Astrocyte (in vitro differentiated cells and primary cell): ENCODE results near the gene TSPAN14. TPM values are rescaled to one million over a fixed set of nuclear protein-coding genes. Genes with fewer than 3 reads are reported as not detected.

Experiments used
- DNase-seq: peaks from one replicate; pipeline ENCODE4 v3.0.0-alpha.2; 2010; ENCODE audit warnings: low read depth
- FAIRE-seq: peaks from 2 replicates; lab custom pipeline; 2011; peaks lifted over from hg19 to GRCh38; lab: Jason Lieb, UNC
- H2AFZ ChIP-seq: 2 replicates; pipeline ENCODE4 v1.6.0; 2012; ENCODE audit warnings: low read depth, low read length, inconsistent platforms
- H3K27ac ChIP-seq: 2 replicates; pipeline ENCODE4 v1.5.1; 2011; ENCODE audit warnings: low read depth, low read length, inconsistent platforms
- H3K27me3 ChIP-seq: 2 replicates; pipeline ENCODE4 v1.6.0; 2011; ENCODE audit warnings: low read length, inconsistent platforms; ENCODE audit not compliant: insufficient read depth
- H3K36me3 ChIP-seq: 2 replicates; pipeline ENCODE4 v1.5.1; 2011; ENCODE audit warnings: low read length, inconsistent platforms; ENCODE audit not compliant: insufficient read depth
- H3K4me1 ChIP-seq: 2 replicates; pipeline ENCODE4 v1.5.1; 2011; ENCODE audit warnings: low read length, inconsistent platforms; ENCODE audit not compliant: insufficient read depth
- H3K4me2 ChIP-seq: 2 replicates; pipeline ENCODE4 v1.6.0; 2012; ENCODE audit warnings: low read length, inconsistent platforms
- H3K4me3 ChIP-seq: 2 replicates; pipeline ENCODE4 v1.5.1; 2011; ENCODE audit warnings: low read depth, mild to moderate bottlenecking, low read length, inconsistent platforms; ENCODE audit not compliant: insufficient read depth
- H3K79me2 ChIP-seq: 2 replicates; pipeline ENCODE4 v1.6.0; 2012; ENCODE audit warnings: mild to moderate bottlenecking, low read length, inconsistent platforms; ENCODE audit not compliant: insufficient read depth
- H3K9ac ChIP-seq: 2 replicates; pipeline ENCODE4 v1.6.0; 2012; ENCODE audit warnings: mild to moderate bottlenecking, low read length, inconsistent platforms
- H3K9me3 ChIP-seq: 2 replicates; pipeline ENCODE4 v1.5.1; 2012; ENCODE audit warnings: low read depth, mild to moderate bottlenecking, low read length, inconsistent platforms; ENCODE audit not compliant: insufficient read depth
- H4K20me1 ChIP-seq: 2 replicates; pipeline ENCODE4 v1.6.0; 2012; ENCODE audit warnings: low read length, inconsistent platforms; ENCODE audit not compliant: insufficient read depth
- H3K27ac Mint-ChIP-seq: one replicate; pipeline ENCODE4 v1.8.0; 2021; ENCODE audit warnings: mild to moderate bottlenecking, mixed read lengths; ENCODE audit not compliant: unreplicated experiment
- H3K27me3 Mint-ChIP-seq: one replicate; pipeline ENCODE4 v1.8.0; 2021; ENCODE audit warnings: low read depth, mixed read lengths; ENCODE audit not compliant: unreplicated experiment
- H3K36me3 Mint-ChIP-seq: one replicate; pipeline ENCODE4 v1.8.0; 2021; ENCODE audit warnings: low read depth, mixed read lengths; ENCODE audit not compliant: unreplicated experiment
- H3K4me1 Mint-ChIP-seq: one replicate; pipeline ENCODE4 v1.8.0; 2021; ENCODE audit warnings: low read depth, mixed read lengths; ENCODE audit not compliant: unreplicated experiment
- H3K4me3 Mint-ChIP-seq: one replicate; pipeline ENCODE4 v1.8.0; 2021; ENCODE audit warnings: mild to moderate bottlenecking, moderate library complexity, mixed read lengths; ENCODE audit not compliant: unreplicated experiment
- H3K9me3 Mint-ChIP-seq: one replicate; pipeline ENCODE4 v1.8.0; 2021; ENCODE audit warnings: mild to moderate bottlenecking, mixed read lengths; ENCODE audit not compliant: unreplicated experiment
- EZH2 ChIP-seq: IDR thresholded peaks from 2 replicates; pipeline ENCODE4 v1.6.1; 2012; ENCODE audit warnings: mild to moderate bottlenecking, low read length, inconsistent platforms; ENCODE audit not compliant: insufficient read depth
- total RNA-seq: library from RNA; stranded (reverse); gene quantifications from 2 replicates; pipeline ENCODE4 v1.2.1, GENCODE V29; 2021
- TF ChIP-seq, protein P1 (sequence below): IDR thresholded peaks from 2 replicates; pipeline ENCODE4 v1.5.1; 2011; ENCODE audit warnings: low read depth, mild to moderate bottlenecking, inconsistent platforms, low read length, moderate library complexity; ENCODE audit not compliant: insufficient read depth

TSPAN14 gene
- total RNA-seq, 1 donor from 2014 or later, result 140 TPM

DNA sequence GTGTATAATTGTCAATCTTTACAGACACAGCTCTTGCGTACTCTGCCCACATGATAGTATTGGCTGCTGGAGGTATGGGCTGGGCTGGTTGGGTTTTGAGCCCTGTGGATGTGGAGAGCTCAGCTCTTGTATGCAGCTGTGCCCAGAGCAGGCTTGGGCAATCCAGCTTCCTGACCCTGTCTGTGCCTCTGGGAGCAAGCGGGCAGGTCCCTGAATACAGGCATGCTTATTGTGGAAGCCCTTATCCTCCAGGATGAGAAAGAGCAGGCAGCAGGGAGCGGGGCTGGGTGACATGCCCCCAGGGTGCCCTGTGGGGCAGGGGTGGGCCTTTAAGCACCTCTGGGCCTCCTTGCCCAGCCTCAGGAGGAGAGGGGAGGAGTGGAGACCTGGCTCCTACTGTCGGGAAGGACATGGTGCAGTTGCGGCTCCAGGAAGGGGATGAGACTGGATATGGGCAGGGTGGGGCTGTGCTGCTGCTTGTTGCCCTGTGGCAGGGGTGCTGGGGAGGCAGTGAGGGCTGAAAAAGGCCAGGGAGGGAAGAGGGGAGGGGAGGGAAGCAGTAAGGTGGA, 50.9 kb downstream of the TSPAN14 start:
- Histone ChIP-seq H3K79me2 (peaks cover 70% of the 10 kb centered on the region), H4K20me1 (no peaks in the 10 kb centered on the region), H3K9me3 (no peaks in the 10 kb centered on the region), H3K9ac (peak overlapping the region; percentile 79), H3K27ac (peak overlapping the region; percentile 96), H2AFZ (no peak overlapping the region), H3K4me1 (peaks cover 88% of the 10 kb centered on the region), H3K27me3 (no peaks in the 10 kb centered on the region), H3K4me2 (peak overlapping the region; percentile 45), H3K36me3 (no peaks in the 10 kb centered on the region), H3K4me3 (no peak overlapping the region)
- no peaks in the 10 kb centered on the region for H3K9me3 Mint-ChIP-seq
- H3K36me3 Mint-ChIP-seq, result peaks cover 27% of the 10 kb centered on the region
- FAIRE-seq, result no peak
- TF ChIP-seq, protein P1, sequence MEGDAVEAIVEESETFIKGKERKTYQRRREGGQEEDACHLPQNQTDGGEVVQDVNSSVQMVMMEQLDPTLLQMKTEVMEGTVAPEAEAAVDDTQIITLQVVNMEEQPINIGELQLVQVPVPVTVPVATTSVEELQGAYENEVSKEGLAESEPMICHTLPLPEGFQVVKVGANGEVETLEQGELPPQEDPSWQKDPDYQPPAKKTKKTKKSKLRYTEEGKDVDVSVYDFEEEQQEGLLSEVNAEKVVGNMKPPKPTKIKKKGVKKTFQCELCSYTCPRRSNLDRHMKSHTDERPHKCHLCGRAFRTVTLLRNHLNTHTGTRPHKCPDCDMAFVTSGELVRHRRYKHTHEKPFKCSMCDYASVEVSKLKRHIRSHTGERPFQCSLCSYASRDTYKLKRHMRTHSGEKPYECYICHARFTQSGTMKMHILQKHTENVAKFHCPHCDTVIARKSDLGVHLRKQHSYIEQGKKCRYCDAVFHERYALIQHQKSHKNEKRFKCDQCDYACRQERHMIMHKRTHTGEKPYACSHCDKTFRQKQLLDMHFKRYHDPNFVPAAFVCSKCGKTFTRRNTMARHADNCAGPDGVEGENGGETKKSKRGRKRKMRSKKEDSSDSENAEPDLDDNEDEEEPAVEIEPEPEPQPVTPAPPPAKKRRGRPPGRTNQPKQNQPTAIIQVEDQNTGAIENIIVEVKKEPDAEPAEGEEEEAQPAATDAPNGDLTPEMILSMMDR, result no peak
- TF ChIP-seq EZH2, result no peak
- DNase-seq, result no peak
- H3K27me3 Mint-ChIP-seq, result no peaks in the 10 kb centered on the region
- peak overlapping the region; percentile 42 for H3K4me3 Mint-ChIP-seq
- peak overlapping the region; percentile 99 for H3K27ac Mint-ChIP-seq
- peaks cover 85% of the 10 kb centered on the region for H3K4me1 Mint-ChIP-seq

DNA sequence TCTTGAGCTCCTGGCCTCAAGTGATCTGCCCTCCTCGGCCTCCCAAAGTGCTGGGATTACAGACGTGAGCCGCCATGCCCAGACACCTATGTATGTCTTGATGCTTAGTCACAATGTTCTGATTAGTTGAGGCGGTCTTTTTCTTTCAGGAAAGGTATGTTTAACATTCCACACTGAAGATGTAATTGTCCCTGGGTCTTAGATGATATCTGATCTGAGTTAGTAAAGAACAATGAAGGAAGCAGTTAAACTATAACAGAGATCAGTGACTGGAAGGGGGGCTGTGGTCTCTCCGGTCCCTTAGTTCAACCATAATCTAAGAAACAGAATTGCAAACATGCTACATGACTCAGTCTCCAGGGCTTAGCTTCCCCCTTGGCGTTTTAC, 52.1 kb downstream of the TSPAN14 start:
- peak overlapping the region; percentile 45 for H3K4me2 ChIP-seq
- peaks cover 82% of the 10 kb centered on the region for H3K4me1 ChIP-seq
- TF ChIP-seq, protein P1, result no peak
- TF ChIP-seq EZH2, result no peak
- H3K36me3 ChIP-seq, result peaks cover 4% of the 10 kb centered on the region
- H3K79me2 ChIP-seq, result peaks cover 62% of the 10 kb centered on the region
- H3K9me3 Mint-ChIP-seq, result no peaks in the 10 kb centered on the region
- FAIRE-seq (peak; percentile 72), DNase-seq (peak; percentile 91)
- no peaks in the 10 kb centered on the region for H4K20me1 ChIP-seq
- peak overlapping the region; percentile 79 for H3K9ac ChIP-seq
- H3K9me3 ChIP-seq, result no peaks in the 10 kb centered on the region
- H3K36me3 Mint-ChIP-seq, result peaks cover 32% of the 10 kb centered on the region
- H3K27ac ChIP-seq, result peak overlapping the region; percentile 96
- H2AFZ ChIP-seq, result no peak overlapping the region
- peak overlapping the region; percentile 99 for H3K27ac Mint-ChIP-seq
- no peak overlapping the region for H3K4me3 ChIP-seq
- peaks cover 83% of the 10 kb centered on the region for H3K4me1 Mint-ChIP-seq
- H3K4me3 Mint-ChIP-seq, result peak overlapping the region; percentile 4
- H3K27me3 ChIP-seq, result no peaks in the 10 kb centered on the region
- H3K27me3 Mint-ChIP-seq, result no peaks in the 10 kb centered on the region

DNA sequence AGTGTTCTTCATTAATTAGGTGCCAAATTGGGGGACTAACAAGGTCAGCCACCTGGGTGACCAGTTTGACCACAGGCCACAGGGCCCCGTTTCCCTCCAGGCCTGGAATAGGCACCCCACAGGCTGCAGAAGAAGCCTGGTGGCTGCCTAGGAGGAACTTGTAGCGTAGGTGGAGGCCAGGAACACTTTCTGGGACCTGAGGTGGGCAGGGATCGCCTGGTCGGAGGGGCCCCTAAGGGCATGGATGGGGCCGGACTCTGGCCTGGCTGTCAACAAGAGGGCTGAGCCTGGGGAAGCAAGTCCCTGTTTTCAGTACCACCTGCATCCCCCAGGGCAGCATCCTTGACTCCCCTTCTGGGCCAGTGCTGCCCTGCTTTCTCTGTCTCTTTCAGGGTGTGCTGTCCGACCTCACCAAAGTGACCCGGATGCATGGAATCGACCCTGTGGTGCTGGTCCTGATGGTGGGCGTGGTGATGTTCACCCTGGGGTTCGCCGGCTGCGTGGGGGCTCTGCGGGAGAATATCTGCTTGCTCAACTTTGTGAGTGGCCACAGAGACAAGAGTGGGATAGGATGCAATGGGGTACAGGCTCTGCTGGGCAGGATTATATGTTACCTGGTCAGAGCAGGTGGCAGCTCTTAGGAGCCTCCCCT, 52.9 kb downstream of the TSPAN14 start:
- peaks cover 28% of the 10 kb centered on the region for H3K36me3 Mint-ChIP-seq
- Histone ChIP-seq H3K36me3 (peaks cover 7% of the 10 kb centered on the region), H2AFZ (no peak overlapping the region), H3K9me3 (no peaks in the 10 kb centered on the region), H3K4me2 (peak overlapping the region; percentile 45), H3K4me3 (peak overlapping the region; percentile 17), H4K20me1 (no peaks in the 10 kb centered on the region), H3K79me2 (peaks cover 54% of the 10 kb centered on the region), H3K27ac (peak overlapping the region; percentile 96), H3K9ac (peak overlapping the region; percentile 79), H3K27me3 (no peaks in the 10 kb centered on the region), H3K4me1 (peaks cover 75% of the 10 kb centered on the region)
- no peak for FAIRE-seq
- H3K27ac Mint-ChIP-seq, result peak overlapping the region; percentile 99
- H3K4me3 Mint-ChIP-seq, result no peak overlapping the region
- TF ChIP-seq EZH2, result no peak
- TF ChIP-seq, protein P1, result no peak
- no peaks in the 10 kb centered on the region for H3K27me3 Mint-ChIP-seq
- H3K9me3 Mint-ChIP-seq, result no peaks in the 10 kb centered on the region
- DNase-seq, result no peak
- peaks cover 75% of the 10 kb centered on the region for H3K4me1 Mint-ChIP-seq
